ENCODE data around the gene PKD2.

GRCh38 chr4:88090898-88091297, 83.5 kb downstream of the PKD2 start:
- TF ChIP-seq CTCF (IDR thresholded peaks at IDR 0.05) (no peak), POLR2A (IDR thresholded peaks at IDR 0.05) (no peak)

Measured in vagina (tissue), 2 donors.